ENCODE results near the gene SFXN4. TPM values are rescaled to one million over a fixed set of nuclear protein-coding genes. Genes with fewer than 3 reads are reported as not detected.

Gene SFXN4
- total and polyA plus RNA-seq, 2 experiments from 2014 or later = 18.6 to 22.3 TPM

- Mint-ChIP-seq H3K4me3 (no peak overlapping the region), H3K36me3 (ENCODE audit: low read depth) (peaks cover 15% of the 10 kb centered on the region), H3K9me3 (peaks cover 3% of the 10 kb centered on the region; the same call in 1 of the 3 replicates), H3K27ac (no peak overlapping the region), H3K4me1 (no peaks in the 10 kb centered on the region), H3K27me3 (ENCODE audit: insufficient read depth, low read depth, poor library complexity) (peaks cover 1% of the 10 kb centered on the region)
- Histone ChIP-seq H3K9me2 (ENCODE audit: insufficient read depth) (no peaks in the 10 kb centered on the region), H4K20me1 (replicated peaks; ENCODE audit: insufficient read depth) (no peaks in the 10 kb centered on the region), H3K27me3 (ENCODE audit: insufficient read depth) (no peaks in the 10 kb centered on the region), H3K4me1 (ENCODE audit: insufficient read depth) (no peaks in the 10 kb centered on the region), H3K36me3 (ENCODE audit: insufficient read depth) (no peaks in the 10 kb centered on the region), H3K4me3 (no peak overlapping the region), H2AFZ (no peak overlapping the region), H3F3A (replicated peaks; ENCODE audit: low read depth) (no peaks in the 10 kb centered on the region), H3K27ac (ENCODE audit: low read depth) (no peak overlapping the region), H3K79me2 (replicated peaks; ENCODE audit: insufficient read depth) (no peaks in the 10 kb centered on the region), H3K4me2 (no peak overlapping the region)
- TF ChIP-seq CTCF (conservative IDR thresholded peaks at IDR 0.05; ENCODE audit: low read depth in 2 of 2) (no peak), ZNF331 (CRISPR knock-in tag; IDR thresholded peaks at IDR 0.05; ENCODE audit: low read depth) (no peak), CREB1 (CRISPR knock-in tag; IDR thresholded peaks at IDR 0.05; ENCODE audit: low read depth) (no peak), JUNB (IDR thresholded peaks at IDR 0.05; ENCODE audit: unreplicated experiment) (no peak), ETS1 (IDR thresholded peaks at IDR 0.05) (no peak), ZNF462 (CRISPR knock-in tag; IDR thresholded peaks at IDR 0.05) (no peak)
- DNase-seq (ENCODE audit: low spot score) (no peak), ATAC-seq (no peak)
These were observed 21.9 kb downstream of the SFXN4 start for GRCh38 chr10:119143657-119144056.
